Lung (tissue), 12 donors: ENCODE data around the gene ERI3. TPM values are rescaled to one million over a fixed set of nuclear protein-coding genes. Genes with fewer than 3 reads are reported as not detected.

Experiments
- ATAC-seq: fragments of 200-7000 bp; cut with Tn5 transposase; one replicate; pipeline ENCODE4 v1.9.1; 2020; ENCODE audit warnings: moderate number of reproducible peaks; ENCODE audit not compliant: insufficient read depth, low FRiP score
- DNase-seq, 3 donors: peaks; one replicate each; pipeline ENCODE4 v3.0.0-alpha.2; 2013 to 2017
- H3K27ac ChIP-seq, 2 donors: one replicate each; pipeline ENCODE4 v1.5.1; 2013; ENCODE audit warnings: mild to moderate bottlenecking in 2 of 2, moderate library complexity in 2 of 2, control low read depth in 1 of 2, inconsistent platforms in 1 of 2, low read depth in 1 of 2, low read length in 1 of 2
- H3K27me3 ChIP-seq, 3 donors: one replicate each; pipeline ENCODE4 v1.5.1; 2013; ENCODE audit warnings: low read length in 2 of 3; ENCODE audit not compliant: control insufficient read depth in 3 of 3, insufficient read depth in 3 of 3
- H3K36me3 ChIP-seq, 4 donors: one replicate each; pipeline ENCODE4 v1.5.1; 2013; ENCODE audit warnings: low read length in 4 of 4, mild to moderate bottlenecking in 1 of 4, moderate library complexity in 1 of 4; ENCODE audit not compliant: control insufficient read depth in 4 of 4, insufficient read depth in 4 of 4
- H3K4me1 ChIP-seq, 5 donors: one replicate each; pipeline ENCODE4 v1.5.1; 2013; ENCODE audit warnings: low read length in 5 of 5, mild to moderate bottlenecking in 2 of 5, moderate library complexity in 1 of 5; ENCODE audit not compliant: control insufficient read depth in 5 of 5, insufficient read depth in 5 of 5
- H3K4me3 ChIP-seq: one replicate; pipeline ENCODE4 v1.5.1; 2013; ENCODE audit warnings: mild to moderate bottlenecking, control low read depth, moderate library complexity
- H3K9ac ChIP-seq, 2 donors: one replicate each; pipeline ENCODE4 v1.5.1; 2013; ENCODE audit warnings: low read length in 2 of 2, control low read depth in 1 of 2; ENCODE audit not compliant: insufficient read depth in 1 of 2
- H3K9me3 ChIP-seq, 4 donors: one replicate each; pipeline ENCODE4 v1.5.1; 2013; ENCODE audit warnings: low read length in 3 of 4, mild to moderate bottlenecking in 1 of 4, moderate library complexity in 1 of 4; ENCODE audit not compliant: control insufficient read depth in 4 of 4, insufficient read depth in 3 of 4
- CTCF ChIP-seq: IDR thresholded peaks from 2 replicates; pipeline ENCODE4 v1.5.1; 2012; ENCODE audit warnings: mild to moderate bottlenecking; ENCODE audit errors: control extremely low read depth, extremely low read depth
- WGBS, 2 donors: extraction: QIAGEN DNeasy Blood & Tissue Kit; methylation state at CpG; one replicate each; pipeline ENCODE4 v1.1.7; 2013; 5-methylcytosine and 5-hydroxymethylcytosine counted together
- polyA plus RNA-seq, 2 donors: library from polyadenylated mRNA; stranded (reverse); fragments of 200-250 nt; gene quantifications; one replicate each; pipeline ENCODE4 v1.2.1, GENCODE V29; 2013
- total RNA-seq, 2 donors: library from RNA; depleted of rRNA in 1 of 2; stranded (reverse); fragments of >200 nt in 1 of 2; gene quantifications; one replicate each; pipeline ENCODE4 v1.2.1, GENCODE V29; 2014 to 2021
- donor health status: control.
- donor health status: control.
- donor health status: Bipolar disorder and iron deficiency.
- donor health status: healthy.
- donor health status: DM: yes; HTN: yes; CAD: no.

Gene ERI3
- total and polyA plus RNA-seq, 4 donors = 26.6 to 56.2 (median 40.8) TPM

GRCh38 chr1:44239961-44240371, 115.1 kb downstream of the ERI3 start:
- ATAC-seq (no peak), DNase-seq (peak; percentile 24 to 57 (median 39))
- Histone ChIP-seq H3K9ac (peak overlapping the region; percentile 26 to 28), H3K4me1 (peaks cover 3 to 20% (median 10%) of the 10 kb centered on the region in 5 donors), H3K4me3 (no peak overlapping the region), H3K36me3 (peaks cover 0 to 11% (median 6%) of the 10 kb centered on the region in 4 donors), H3K27ac (peak overlapping the region; percentile 41 to 87), H3K27me3 (no peaks in the 10 kb centered on the region), H3K9me3 (no peaks in the 10 kb centered on the region)
- 73 to 81% methylated on average over 3 of the region's 3 CpGs for WGBS, 2 donors
- no peak for TF ChIP-seq CTCF

GRCh38 chr1:44239331-44239960, 115.6 kb downstream of the ERI3 start:
- TF ChIP-seq CTCF = no peak
- ATAC-seq (no peak), DNase-seq (peak; percentile 66 to 82 (median 70))
- no peaks in the 10 kb centered on the region for H3K9me3 ChIP-seq
- peak overlapping the region; percentile 14 to 59 for H3K27ac ChIP-seq
- WGBS, 2 donors = 47 to 58% methylated on average over 8 of the region's 8 CpGs
- H3K4me3 ChIP-seq = no peak overlapping the region
- H3K4me1 ChIP-seq = peaks cover 3 to 20% (median 10%) of the 10 kb centered on the region in 5 donors
- peaks cover 0 to 11% (median 5%) of the 10 kb centered on the region in 4 donors for H3K36me3 ChIP-seq
- H3K27me3 ChIP-seq = no peaks in the 10 kb centered on the region
- peak overlapping the region; percentile 26 to 28 for H3K9ac ChIP-seq

- H3K9ac ChIP-seq = no peak overlapping the region
- H3K4me3 ChIP-seq = no peak overlapping the region
- 67 to 84% methylated on average over 4 of the region's 4 CpGs for WGBS, 2 donors
Observed at GRCh38 chr1:44238660-44239059, 116.4 kb downstream of the ERI3 start.

More at GRCh38 chr1:44238660-44239059, 116.4 kb downstream of the ERI3 start:
- no peak for TF ChIP-seq CTCF
- Histone ChIP-seq H3K4me1 (peaks cover 3 to 20% (median 10%) of the 10 kb centered on the region in 5 donors), H3K27ac (peak overlapping the region in 1 of 2 donors; percentile 59), H3K9me3 (no peaks in the 10 kb centered on the region), H3K36me3 (peaks cover 0 to 11% (median 4%) of the 10 kb centered on the region in 4 donors), H3K27me3 (no peaks in the 10 kb centered on the region)
- no peak for ATAC-seq
- no peak for DNase-seq
